GM15510 (cell line): ENCODE results near the gene CD300E.

Experiments used
- POLR2A ChIP-seq: IDR thresholded peaks from 3 replicates; pipeline ENCODE4 v1.6.1; 2011; ENCODE audit warnings: borderline replicate concordance; ENCODE audit not compliant: insufficient read length; ENCODE audit errors: extremely low read depth

The CD300E gene

DNA sequence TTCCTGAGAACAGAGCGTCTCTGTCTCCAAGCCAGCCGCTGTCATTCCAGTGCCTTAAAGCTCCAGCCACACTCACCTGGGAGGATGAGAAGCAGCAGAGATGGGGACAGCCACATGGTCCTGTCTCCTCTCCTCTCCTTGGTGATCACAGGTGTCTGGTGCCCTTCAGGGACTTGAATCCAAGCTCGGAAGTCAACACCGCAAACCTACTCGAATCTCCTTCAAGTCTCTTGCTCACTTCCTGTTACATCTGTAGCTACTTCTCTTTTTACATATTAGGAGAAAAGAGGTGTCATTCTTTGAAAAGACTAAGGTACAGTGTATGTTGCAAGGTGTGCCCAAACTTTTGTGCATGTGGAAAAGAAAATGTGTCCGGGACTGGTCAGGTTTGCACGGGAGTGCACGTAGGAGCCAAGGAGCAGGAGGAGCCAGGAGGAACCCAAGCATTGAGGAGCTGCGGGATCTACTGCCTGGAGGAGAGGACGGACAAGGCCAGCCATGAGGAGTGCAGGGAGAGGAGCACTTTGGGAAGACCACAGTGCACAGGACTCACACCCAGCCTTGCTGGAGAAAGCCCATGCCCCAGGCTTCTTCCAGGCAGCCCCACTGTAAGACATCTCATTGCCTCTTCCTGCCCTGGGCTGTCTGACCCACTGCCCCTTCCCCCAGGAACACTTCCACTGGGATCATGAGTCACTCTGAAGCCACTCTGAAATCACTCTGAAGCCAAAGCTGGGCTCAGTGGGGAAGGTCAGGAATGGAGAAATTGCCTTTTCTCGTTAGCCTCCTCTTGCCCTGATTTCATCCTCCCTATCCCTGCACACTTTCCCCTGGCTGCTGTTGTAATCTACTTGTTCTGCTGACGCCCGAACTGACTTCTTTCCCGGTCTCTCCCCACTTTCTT, 31.2 kb downstream of the CD300E start, which contains the start of gene CD300LD:
TSS of gene CD300LD (minus strand) at position 197 of the 904 bp plus-strand sequence. CDS start at position 116, 81 bp downstream.
- TF ChIP-seq POLR2A = no peak

- TF ChIP-seq POLR2A = no peak
Observed at GRCh38 chr17:74591503-74591902, 32.0 kb downstream of the CD300E start.

- no peak for TF ChIP-seq POLR2A
Observed at GRCh38 chr17:74585711-74586110, 37.8 kb downstream of the CD300E start.

GRCh38 chr17:74584292-74585060, 39.1 kb downstream of the CD300E start:
- TF ChIP-seq POLR2A = no peak

DNA sequence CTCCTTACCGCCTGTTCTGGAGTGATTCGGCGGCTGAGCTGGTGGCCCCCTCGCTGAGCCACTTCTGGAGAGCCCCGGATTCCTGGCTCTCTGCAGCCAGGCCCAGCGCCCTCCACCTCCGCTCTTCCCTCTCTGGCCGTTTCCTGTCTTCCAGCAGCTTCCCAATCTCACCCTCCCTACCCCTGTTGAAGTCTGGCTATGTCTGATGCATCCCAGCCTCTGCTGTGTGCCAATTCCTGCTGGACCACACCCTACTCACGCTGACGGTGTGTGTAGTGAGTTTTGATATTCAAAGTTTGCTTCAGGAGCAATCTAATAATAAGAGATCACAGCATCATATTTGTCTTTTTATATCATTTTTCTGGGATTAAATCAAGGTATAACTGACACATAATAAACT, 40.9 kb downstream of the CD300E start:
- TF ChIP-seq POLR2A = no peak

DNA sequence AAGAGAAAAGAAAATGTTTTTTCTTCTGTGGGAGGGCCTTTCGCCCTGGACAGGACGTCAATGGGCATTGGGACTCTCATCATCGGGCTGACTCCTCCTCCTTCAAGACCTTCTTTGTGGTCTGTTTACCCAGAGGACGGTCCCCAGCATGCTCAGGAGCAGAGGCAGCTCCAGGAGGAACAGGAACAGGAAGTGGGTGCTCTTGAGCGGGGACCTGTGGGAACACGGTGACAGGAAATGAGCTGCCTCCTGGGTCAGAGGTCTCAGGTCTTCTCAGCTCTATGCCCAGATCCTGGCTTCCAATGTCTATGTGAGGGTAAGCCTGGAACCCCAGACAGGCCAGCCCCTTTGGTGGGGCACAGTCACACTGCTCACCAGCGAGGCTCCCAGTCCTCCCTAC, 43.6 kb downstream of the CD300E start:
- no peak for TF ChIP-seq POLR2A

- TF ChIP-seq POLR2A = no peak
Observed at GRCh38 chr17:74578979-74579378, 44.6 kb downstream of the CD300E start.

GRCh38 chr17:74574489-74575142, 48.9 kb downstream of the CD300E start:
- no peak for TF ChIP-seq POLR2A

DNA sequence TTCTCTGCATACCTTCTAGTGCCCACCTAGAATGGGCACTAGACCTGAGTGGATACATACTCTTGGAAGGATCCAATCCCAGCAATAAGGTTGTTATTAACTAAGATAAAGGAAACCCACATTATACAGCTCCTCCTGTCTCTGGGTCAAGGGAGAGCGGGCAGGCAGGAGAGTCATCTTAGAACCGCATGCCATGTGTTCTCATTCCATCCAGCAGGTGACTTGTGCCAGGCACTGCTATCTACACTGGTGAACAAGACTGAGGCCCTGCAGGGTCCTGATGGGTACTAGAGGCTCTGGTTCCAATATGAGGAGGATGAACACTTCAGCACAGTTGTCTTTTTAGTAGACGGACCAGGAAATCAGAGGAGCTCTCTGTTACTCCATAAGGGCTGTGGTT, 50.4 kb downstream of the CD300E start:
- no peak for TF ChIP-seq POLR2A

DNA sequence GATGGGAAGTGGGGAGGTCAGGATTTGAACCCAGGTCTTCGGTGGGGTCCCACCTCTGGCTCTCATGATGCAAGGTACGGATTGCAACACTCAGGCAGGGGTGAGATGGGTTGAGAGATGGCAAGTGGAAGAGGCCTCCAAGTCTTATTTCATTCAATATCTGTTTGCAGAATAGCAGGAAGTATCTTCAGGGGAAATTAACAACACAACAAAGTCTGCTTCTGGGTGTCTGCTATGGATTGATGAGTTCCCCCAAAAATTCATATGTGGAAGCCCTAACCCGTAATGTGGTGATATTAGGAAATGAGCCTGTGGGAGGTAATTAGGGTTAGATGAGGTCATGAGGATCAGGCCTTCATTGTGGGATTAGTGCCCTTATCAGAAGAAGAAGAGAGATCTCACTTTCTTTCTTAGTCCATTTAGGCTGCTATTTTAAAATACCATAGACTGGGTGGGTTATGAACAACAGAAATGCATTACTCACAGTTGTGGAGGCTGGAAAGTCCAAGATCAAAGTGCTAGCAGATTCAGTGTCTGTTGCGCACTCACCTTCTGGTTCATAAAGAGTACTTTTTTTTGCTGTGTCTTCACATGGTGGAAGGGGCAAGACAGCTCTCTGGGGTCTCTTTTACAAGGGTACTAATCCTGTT, 51.8 kb downstream of the CD300E start:
- no peak for TF ChIP-seq POLR2A

GRCh38 chr17:74569020-74570003, 54.2 kb downstream of the CD300E start:
- TF ChIP-seq POLR2A = no peak

DNA sequence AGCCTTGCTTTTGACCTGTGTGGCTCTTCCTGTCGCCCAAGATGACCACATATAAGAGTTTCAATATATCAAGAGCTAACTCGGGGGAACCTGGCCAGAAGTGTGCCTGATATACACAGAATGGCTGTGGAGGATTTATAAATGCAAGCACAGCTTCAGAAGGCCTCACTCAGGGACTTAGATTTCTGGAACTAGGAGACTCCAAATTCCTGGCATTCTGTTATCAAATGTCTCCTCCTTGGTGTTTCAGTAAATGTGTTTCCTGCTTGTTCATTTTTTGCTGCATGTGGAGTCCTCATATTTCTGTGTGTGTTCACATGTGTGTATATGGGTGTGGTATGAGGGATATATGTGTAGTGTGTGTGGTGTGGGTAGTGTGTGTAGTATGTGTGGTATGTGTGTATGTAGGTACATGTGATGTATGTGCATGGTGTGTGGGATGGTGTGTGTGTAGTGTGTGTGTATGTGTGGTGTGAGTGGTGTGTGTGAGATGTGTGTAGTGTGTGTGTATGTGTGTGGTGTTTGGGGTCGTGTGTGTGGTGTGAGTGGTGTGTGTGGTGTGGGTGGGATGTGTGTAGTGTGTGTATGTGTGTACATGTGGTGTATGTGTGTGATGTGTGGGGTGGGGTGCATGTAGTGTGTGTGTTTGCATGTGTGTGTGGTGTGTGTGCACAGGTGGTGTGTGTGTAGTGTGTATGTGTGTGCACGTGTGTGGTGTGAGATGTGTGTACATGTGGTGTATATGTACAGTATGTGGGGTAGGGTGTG, 55.2 kb downstream of the CD300E start:
- TF ChIP-seq POLR2A = no peak

GRCh38 chr17:74567397-74567796, 56.1 kb downstream of the CD300E start, which contains the start of gene CD300H:
TSS of gene CD300H (minus strand) at chr17:74567509.
- no peak for TF ChIP-seq POLR2A
